Thoracic aorta (tissue), 2 donors: ENCODE measurements around the gene RASSF5. TPM values are rescaled to one million over a fixed set of nuclear protein-coding genes. Genes with fewer than 3 reads are reported as not detected.

Experiments
- ATAC-seq: fragments of 150-250 bp; one replicate; pipeline ENCODE4 v1.8.0; 2017; ENCODE audit warnings: low read depth; ENCODE audit not compliant: insufficient number of reproducible peaks, low FRiP score
- DNase-seq: peaks from one replicate; pipeline ENCODE4 v3.0.0-alpha.2; 2020; ENCODE audit warnings: low spot score
- H3K27ac ChIP-seq, 2 donors: fragments of 200-600 bp; sonication (generic); 1 replicate in 1 of 2; 2 replicates in 1 of 2; pipeline ENCODE4 v1.5.1; 2016; ENCODE audit warnings: mild to moderate bottlenecking in 2 of 2, moderate library complexity in 2 of 2
- H3K27me3 ChIP-seq: fragments of 200-600 bp; sonication (generic); replicated peaks from 2 replicates; pipeline ENCODE4 v1.6.0; 2016; ENCODE audit warnings: mild to moderate bottlenecking; ENCODE audit not compliant: insufficient read depth
- H3K36me3 ChIP-seq: fragments of 200-600 bp; sonication (generic); one replicate; pipeline ENCODE4 v1.5.1; 2016
- H3K4me1 ChIP-seq, 2 donors: fragments of 200-600 bp; sonication (generic); 1 replicate in 1 of 2; 2 replicates in 1 of 2; pipeline versions ENCODE4 v1.5.1 to v1.6.0; 2016; ENCODE audit warnings: low read depth in 2 of 2, mild to moderate bottlenecking in 1 of 2; ENCODE audit not compliant: control insufficient read depth in 1 of 2
- H3K4me3 ChIP-seq: fragments of 200-600 bp; sonication (generic); 2 replicates; pipeline ENCODE4 v1.5.1; 2016; ENCODE audit warnings: mild to moderate bottlenecking
- H3K9me3 ChIP-seq: fragments of 200-600 bp; sonication (generic); 2 replicates; pipeline ENCODE4 v1.5.1; 2016
- total RNA-seq, 2 donors: library from RNA; depleted of rRNA; stranded (reverse); fragments of >200 nt; gene quantifications; one replicate each; pipeline versions ENCODE4 v1.1.0 to v1.2.3, GENCODE V29; 2016
- TF ChIP-seq, protein P1 (sequence below): fragments of 200-600 bp; sonication (generic); IDR thresholded peaks from one replicate; pipeline ENCODE4 v1.5.1; 2019; ENCODE audit warnings: antibody characterized with exemption

The RASSF5 gene
- total RNA-seq, 2 donors from 2014 or later: 21.7 to 22.8 TPM

DNA sequence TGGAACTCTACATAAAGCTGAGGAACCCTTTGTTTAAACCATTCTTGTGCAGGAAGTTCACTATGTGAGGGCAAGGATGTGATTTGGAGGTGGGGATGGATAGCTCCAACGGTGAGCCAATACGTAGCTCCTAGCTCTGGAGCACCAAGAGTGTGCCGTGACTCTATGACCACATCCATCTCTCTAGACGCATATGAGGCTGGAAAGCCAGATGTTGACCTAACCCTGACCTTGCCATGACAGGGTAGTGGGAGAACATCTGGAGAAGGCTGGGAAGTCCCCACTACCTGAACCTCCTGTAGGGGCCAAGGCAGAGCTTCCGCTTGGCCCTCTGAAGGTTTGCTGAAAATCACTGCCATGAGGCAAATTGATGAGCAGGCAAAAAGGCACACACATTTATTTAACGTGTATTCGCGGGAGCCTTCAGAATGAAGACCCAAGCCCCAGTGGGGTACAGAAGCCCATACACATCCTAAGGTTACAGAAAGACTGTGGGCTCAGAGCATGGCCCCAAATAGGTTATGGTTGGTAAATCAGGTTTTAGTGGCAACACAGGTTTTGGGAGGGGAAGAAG, 61.5 kb downstream of the RASSF5 start:
- H3K36me3 ChIP-seq: no peaks in the 10 kb centered on the region
- H3K4me3 ChIP-seq: no peak overlapping the region
- H3K27ac ChIP-seq: no peak overlapping the region
- H3K9me3 ChIP-seq: no peaks in the 10 kb centered on the region
- DNase-seq (no peak), ATAC-seq (no peak)
- H3K27me3 ChIP-seq: no peaks in the 10 kb centered on the region
- TF ChIP-seq, protein P1, sequence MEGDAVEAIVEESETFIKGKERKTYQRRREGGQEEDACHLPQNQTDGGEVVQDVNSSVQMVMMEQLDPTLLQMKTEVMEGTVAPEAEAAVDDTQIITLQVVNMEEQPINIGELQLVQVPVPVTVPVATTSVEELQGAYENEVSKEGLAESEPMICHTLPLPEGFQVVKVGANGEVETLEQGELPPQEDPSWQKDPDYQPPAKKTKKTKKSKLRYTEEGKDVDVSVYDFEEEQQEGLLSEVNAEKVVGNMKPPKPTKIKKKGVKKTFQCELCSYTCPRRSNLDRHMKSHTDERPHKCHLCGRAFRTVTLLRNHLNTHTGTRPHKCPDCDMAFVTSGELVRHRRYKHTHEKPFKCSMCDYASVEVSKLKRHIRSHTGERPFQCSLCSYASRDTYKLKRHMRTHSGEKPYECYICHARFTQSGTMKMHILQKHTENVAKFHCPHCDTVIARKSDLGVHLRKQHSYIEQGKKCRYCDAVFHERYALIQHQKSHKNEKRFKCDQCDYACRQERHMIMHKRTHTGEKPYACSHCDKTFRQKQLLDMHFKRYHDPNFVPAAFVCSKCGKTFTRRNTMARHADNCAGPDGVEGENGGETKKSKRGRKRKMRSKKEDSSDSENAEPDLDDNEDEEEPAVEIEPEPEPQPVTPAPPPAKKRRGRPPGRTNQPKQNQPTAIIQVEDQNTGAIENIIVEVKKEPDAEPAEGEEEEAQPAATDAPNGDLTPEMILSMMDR: no peak
- no peaks in the 10 kb centered on the region for H3K4me1 ChIP-seq

GRCh38 chr1:206569556-206569955, 62.2 kb downstream of the RASSF5 start:
- no peaks in the 10 kb centered on the region for H3K4me1 ChIP-seq
- H3K27me3 ChIP-seq: no peaks in the 10 kb centered on the region
- H3K9me3 ChIP-seq: no peaks in the 10 kb centered on the region
- TF ChIP-seq, protein P1: no peak
- no peaks in the 10 kb centered on the region for H3K36me3 ChIP-seq
- ATAC-seq (no peak), DNase-seq (no peak)
- no peak overlapping the region for H3K4me3 ChIP-seq
- H3K27ac ChIP-seq: no peak overlapping the region

DNA sequence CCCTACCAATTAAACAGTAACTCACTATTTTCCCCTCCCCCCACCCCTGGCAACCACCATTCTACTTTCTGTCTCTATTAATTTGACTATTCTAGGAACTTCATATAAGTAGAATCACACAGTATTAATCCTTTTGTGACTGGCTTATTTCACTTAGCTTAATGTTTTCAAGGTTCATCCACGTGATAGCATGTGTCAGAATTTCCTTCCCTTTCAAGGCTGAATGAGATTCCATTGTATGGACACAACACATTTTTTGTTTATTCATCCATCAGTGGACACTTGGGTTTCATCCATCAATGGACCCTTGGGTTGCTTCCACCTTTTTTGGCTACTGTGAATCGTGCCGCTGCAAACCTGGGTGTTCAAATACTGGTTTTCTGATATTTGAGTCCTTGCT, 63.2 kb downstream of the RASSF5 start:
- Histone ChIP-seq H3K27ac (no peak overlapping the region), H3K9me3 (no peaks in the 10 kb centered on the region), H3K4me3 (no peak overlapping the region), H3K27me3 (no peaks in the 10 kb centered on the region), H3K4me1 (peaks cover 0 to under 1% of the 10 kb centered on the region in 2 donors), H3K36me3 (no peaks in the 10 kb centered on the region)
- TF ChIP-seq, protein P1: no peak
- no peak for DNase-seq
- no peak for ATAC-seq

GRCh38 chr1:206572835-206573234, 65.5 kb downstream of the RASSF5 start:
- H3K9me3 ChIP-seq: no peaks in the 10 kb centered on the region
- no peak for ATAC-seq
- H3K36me3 ChIP-seq: no peaks in the 10 kb centered on the region
- no peak overlapping the region for H3K4me3 ChIP-seq
- DNase-seq: no peak
- no peaks in the 10 kb centered on the region for H3K27me3 ChIP-seq
- no peak overlapping the region for H3K27ac ChIP-seq
- H3K4me1 ChIP-seq: peaks cover 0 to 7% of the 10 kb centered on the region in 2 donors
- TF ChIP-seq, protein P1: no peak

DNA sequence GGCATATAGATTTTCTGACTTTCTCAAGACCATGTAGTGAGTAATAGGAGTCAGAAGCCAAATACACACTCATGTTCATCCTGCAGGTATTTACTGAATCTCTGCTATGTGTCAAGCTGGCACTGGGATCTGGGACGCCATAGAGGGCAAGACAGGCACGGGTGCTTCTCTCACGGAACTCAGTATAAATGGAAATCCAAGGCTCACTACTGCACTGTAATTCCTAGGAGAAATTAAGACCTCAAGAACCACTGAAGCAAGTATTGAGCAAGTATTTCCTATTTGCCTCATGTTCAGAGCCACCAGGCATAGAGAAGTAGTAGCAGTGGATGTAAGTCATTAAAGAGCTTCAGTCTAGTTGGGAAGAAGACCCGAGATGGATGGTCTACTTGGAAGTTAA, 66.0 kb downstream of the RASSF5 start:
- peaks cover 0 to 7% of the 10 kb centered on the region in 2 donors for H3K4me1 ChIP-seq
- DNase-seq: no peak
- no peaks in the 10 kb centered on the region for H3K27me3 ChIP-seq
- TF ChIP-seq, protein P1: no peak
- no peaks in the 10 kb centered on the region for H3K36me3 ChIP-seq
- H3K4me3 ChIP-seq: no peak overlapping the region
- H3K27ac ChIP-seq: no peak overlapping the region
- no peak for ATAC-seq
- no peaks in the 10 kb centered on the region for H3K9me3 ChIP-seq
